ENCODE results near the gene MMP13. TPM values are rescaled to one million over a fixed set of nuclear protein-coding genes. Genes with fewer than 3 reads are reported as not detected.

The MMP13 gene
- total RNA-seq, 2 donors from 2014 or later, result 0.51 TPM; not detected in 1

DNA sequence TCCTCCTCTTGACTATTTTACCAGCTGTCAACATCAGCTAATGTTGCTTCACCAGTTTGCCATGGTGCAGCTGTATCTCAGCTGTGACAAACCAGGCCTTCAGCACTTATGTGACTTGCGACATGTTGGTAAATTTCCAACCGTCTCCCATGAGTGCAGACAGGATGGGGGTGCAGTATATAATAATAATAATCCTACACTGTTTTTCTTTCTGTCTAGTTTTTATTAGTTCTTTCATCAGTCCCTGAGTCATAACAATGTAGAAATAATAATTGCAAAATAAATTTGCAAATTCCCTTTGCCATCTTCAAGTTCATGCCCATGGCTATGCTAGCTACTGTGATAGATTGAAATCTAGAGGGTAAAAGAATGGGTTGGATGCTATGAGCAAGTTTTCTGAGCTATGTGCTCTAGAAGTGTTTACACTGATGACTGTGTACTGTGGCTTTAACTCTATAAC lies 4.9 kb downstream of the MMP13 start:
- ATAC-seq (no peak), DNase-seq (ENCODE audit: low spot score in 2 of 2) (no peak)
- no peaks in the 10 kb centered on the region for H3K9me3 Mint-ChIP-seq
- no peak overlapping the region for H3K27ac Mint-ChIP-seq
- H3K36me3 Mint-ChIP-seq, result no peaks in the 10 kb centered on the region

DNA sequence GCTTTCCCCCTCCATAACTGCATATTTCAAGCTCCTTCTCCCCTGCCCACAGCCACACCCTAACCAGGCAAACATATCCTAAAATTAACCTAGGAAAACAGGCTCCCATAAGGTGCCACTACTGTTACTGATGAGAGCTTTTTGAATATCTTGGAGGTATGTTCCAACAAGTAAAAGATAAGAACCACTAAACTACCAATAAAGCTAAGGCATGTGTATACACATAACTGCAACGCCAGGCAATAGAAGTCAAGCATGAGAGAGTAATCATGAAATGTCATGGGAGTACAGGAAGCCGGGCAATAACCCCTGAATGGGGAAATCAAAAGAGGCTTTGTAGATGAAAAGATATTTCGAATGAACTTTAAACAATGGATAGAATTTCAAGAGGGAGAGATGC lies 9.3 kb downstream of the MMP13 start:
- ATAC-seq (no peak), DNase-seq (ENCODE audit: low spot score in 2 of 2) (no peak)
- no peaks in the 10 kb centered on the region for H3K9me3 Mint-ChIP-seq
- no peak overlapping the region for H3K27ac Mint-ChIP-seq
- H3K36me3 Mint-ChIP-seq, result no peaks in the 10 kb centered on the region

GRCh38 chr11:102940714-102941588 lies 14.6 kb downstream of the MMP13 start:
- DNase-seq (ENCODE audit: low spot score in 2 of 2) (peak in 1 of 2 donors; percentile 43), ATAC-seq (peak; percentile 68 to 85)
- Mint-ChIP-seq H3K27ac (no peak overlapping the region), H3K9me3 (no peaks in the 10 kb centered on the region), H3K36me3 (no peaks in the 10 kb centered on the region)

DNA sequence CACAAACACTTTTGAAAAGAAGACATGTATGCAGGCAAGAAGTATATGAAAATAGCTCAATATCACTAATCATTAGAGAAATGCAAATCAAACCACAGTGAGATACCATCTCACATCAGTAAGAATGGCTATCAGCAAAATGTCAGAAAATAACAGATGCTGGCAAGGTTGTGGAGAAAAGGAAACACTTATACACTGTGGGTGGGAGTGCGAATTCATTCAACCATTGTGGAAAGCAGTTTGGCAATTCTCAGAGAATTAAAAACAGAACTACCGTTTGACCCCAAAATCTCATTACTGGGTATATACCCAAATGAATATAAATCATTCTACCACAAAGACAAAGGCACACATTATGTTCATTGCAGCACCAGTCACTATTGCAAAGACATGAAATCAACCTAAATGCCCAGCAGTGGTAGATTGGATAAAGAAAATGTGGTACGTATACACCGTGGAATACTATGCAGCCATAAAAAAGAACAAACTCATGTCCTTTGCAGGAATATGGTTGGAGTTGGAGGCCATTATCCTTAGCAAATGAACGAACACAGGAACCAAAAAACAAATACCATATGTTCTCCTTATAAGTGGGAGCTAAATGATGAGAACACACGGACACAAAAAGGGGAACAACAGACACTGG lies 18.5 kb downstream of the MMP13 start:
- Mint-ChIP-seq H3K36me3 (no peaks in the 10 kb centered on the region), H3K27ac (no peak overlapping the region), H3K9me3 (no peaks in the 10 kb centered on the region)
- ATAC-seq, result no peak
- no peak for DNase-seq (ENCODE audit: low spot score in 2 of 2)

DNA sequence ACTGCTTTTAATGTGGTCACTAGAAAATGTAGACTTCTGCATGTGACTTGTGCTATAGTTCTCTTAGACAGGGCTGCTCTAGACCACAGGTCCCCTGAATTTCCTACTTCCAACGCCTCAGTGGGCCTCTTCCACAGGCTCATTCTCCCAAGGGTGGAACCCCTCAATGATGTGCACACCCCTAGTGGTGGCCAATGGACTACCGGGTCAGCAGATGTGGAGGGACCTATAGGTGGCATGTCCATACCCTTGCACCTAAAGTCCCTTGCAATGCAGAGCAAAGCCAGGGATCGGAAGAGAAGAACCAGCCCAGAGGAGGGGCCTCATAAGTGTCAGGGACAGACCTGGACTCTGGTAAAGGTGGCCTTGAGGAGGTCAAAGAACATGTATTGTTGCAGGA lies 20.0 kb downstream of the MMP13 start:
- H3K9me3 Mint-ChIP-seq, result no peaks in the 10 kb centered on the region
- H3K36me3 Mint-ChIP-seq, result no peaks in the 10 kb centered on the region
- DNase-seq (ENCODE audit: low spot score in 2 of 2), result no peak
- H3K27ac Mint-ChIP-seq, result no peak overlapping the region
- ATAC-seq, result no peak

DNA sequence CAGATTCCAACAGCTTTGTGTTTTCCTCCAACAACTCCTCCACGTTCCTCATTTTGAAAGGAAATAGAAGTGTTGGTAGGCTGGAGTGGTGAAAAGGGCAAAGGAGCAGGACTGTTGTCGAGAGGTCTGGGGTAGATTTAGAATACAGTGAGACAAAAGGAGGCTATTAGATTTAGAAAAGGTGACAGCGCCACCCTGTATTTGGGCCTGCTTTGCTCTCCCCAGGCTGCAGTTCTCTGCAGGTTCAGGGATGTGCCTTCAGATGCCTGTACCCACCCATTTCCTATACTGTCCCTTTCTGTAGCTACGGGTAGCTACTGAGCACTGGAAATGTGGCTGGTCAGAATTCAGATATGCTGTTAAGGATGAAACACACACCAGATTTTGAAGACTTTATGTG lies 20.8 kb downstream of the MMP13 start:
- no peak overlapping the region for H3K27ac Mint-ChIP-seq
- no peak for ATAC-seq
- no peak for DNase-seq (ENCODE audit: low spot score in 2 of 2)
- H3K36me3 Mint-ChIP-seq, result no peaks in the 10 kb centered on the region
- H3K9me3 Mint-ChIP-seq, result no peaks in the 10 kb centered on the region

DNA sequence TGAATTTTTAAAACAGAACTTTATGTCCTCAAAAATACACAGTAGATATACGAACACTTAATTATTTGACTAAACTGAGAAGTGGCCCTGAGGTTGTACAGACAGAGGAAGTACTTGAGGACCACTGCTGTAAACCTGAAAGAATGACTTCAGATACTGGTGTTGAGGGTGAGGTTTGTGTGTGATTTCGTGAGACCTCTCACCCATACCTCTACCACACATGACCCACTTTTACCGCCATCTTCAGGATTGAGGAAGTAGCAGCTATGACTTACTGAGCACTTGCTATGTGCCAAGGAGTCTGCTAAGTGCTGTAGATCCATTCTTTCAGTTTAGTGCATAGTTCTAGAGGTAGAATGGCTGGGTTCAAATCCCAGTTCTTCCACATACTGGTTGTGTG lies 21.9 kb downstream of the MMP13 start:
- no peak for DNase-seq (ENCODE audit: low spot score in 2 of 2)
- ATAC-seq, result no peak
- Mint-ChIP-seq H3K27ac (no peak overlapping the region), H3K9me3 (no peaks in the 10 kb centered on the region), H3K36me3 (no peaks in the 10 kb centered on the region)

- ATAC-seq, result no peak
- H3K27ac Mint-ChIP-seq, result no peak overlapping the region
Measured at GRCh38 chr11:102932678-102933077, 22.9 kb downstream of the MMP13 start.

GRCh38 chr11:102930451-102930850 lies 25.1 kb downstream of the MMP13 start:
- DNase-seq (ENCODE audit: low spot score in 2 of 2) (no peak), ATAC-seq (no peak)
- Mint-ChIP-seq H3K27ac (no peak overlapping the region), H3K9me3 (no peaks in the 10 kb centered on the region), H3K36me3 (no peaks in the 10 kb centered on the region)

More at GRCh38 chr11:102932678-102933077, 22.9 kb downstream of the MMP13 start:
- Mint-ChIP-seq H3K36me3 (no peaks in the 10 kb centered on the region), H3K9me3 (no peaks in the 10 kb centered on the region)
- no peak for DNase-seq (ENCODE audit: low spot score in 2 of 2)

DNA sequence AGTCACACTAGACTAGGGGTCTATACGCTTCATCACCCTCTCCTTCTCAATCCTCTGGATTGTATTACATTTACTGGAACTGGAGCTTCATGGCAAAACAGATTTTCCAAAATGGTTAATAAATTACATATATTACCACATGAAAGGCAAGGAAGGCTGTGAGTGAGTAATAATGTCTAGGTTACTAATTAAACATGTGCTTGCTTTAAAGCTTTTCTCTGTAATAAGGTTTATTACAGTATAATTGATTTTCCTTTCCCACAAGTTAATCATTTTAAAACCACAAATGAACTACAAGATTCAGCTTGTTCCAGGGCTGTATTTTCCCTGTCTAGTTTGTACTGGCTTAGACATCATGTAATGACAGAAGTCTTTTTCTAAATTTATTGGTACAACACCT lies 25.6 kb downstream of the MMP13 start:
- Mint-ChIP-seq H3K27ac (no peak overlapping the region), H3K9me3 (no peaks in the 10 kb centered on the region), H3K36me3 (no peaks in the 10 kb centered on the region)
- no peak for DNase-seq (ENCODE audit: low spot score in 2 of 2)
- no peak for ATAC-seq

- Mint-ChIP-seq H3K36me3 (no peaks in the 10 kb centered on the region), H3K9me3 (no peaks in the 10 kb centered on the region), H3K27ac (no peak overlapping the region)
- ATAC-seq (no peak), DNase-seq (ENCODE audit: low spot score in 2 of 2) (no peak)
Measured at GRCh38 chr11:102929166-102929565, 26.4 kb downstream of the MMP13 start.

DNA sequence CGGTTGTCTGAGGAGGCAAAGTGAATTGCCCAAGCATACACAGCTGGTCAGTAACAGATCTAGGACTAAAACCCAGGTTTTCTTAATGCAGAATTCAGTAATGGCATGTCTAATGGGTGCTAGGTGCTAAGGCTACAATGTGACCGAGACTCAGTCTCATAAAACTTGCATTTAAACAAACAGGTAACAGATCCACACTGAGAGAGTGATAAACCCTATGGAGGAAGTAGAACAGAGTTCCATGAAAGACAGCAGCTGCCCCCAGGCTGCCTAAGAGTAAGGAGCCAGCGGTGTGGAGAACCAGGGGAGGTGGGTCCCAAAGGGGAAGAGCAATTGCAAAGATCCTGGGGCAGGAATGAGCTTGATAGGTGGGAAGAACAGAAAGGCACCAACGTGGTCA lies 27.3 kb downstream of the MMP13 start:
- Mint-ChIP-seq H3K36me3 (no peaks in the 10 kb centered on the region), H3K27ac (no peak overlapping the region), H3K9me3 (no peaks in the 10 kb centered on the region)
- ATAC-seq, result no peak
- no peak for DNase-seq (ENCODE audit: low spot score in 2 of 2)

DNA sequence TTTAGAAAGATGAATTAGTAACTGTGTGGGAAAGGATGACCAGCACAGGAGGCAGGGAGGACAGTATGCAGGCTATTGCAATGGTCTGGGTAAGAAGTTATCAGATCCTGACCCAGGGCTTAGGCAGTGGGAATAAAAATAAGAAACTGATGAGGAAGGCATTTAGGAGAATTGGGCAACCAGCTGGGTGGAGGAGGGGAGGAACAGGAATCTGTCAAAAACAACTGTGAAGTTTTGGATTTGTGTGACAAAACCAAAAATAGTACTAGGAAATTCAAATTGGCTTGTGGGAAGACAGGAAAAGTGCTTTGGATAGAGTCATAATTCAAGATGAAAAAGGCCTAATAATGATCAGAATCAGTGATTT lies 27.9 kb downstream of the MMP13 start:
- DNase-seq (ENCODE audit: low spot score in 2 of 2) (no peak), ATAC-seq (no peak)
- Mint-ChIP-seq H3K9me3 (no peaks in the 10 kb centered on the region), H3K27ac (no peak overlapping the region), H3K36me3 (no peaks in the 10 kb centered on the region)

DNA sequence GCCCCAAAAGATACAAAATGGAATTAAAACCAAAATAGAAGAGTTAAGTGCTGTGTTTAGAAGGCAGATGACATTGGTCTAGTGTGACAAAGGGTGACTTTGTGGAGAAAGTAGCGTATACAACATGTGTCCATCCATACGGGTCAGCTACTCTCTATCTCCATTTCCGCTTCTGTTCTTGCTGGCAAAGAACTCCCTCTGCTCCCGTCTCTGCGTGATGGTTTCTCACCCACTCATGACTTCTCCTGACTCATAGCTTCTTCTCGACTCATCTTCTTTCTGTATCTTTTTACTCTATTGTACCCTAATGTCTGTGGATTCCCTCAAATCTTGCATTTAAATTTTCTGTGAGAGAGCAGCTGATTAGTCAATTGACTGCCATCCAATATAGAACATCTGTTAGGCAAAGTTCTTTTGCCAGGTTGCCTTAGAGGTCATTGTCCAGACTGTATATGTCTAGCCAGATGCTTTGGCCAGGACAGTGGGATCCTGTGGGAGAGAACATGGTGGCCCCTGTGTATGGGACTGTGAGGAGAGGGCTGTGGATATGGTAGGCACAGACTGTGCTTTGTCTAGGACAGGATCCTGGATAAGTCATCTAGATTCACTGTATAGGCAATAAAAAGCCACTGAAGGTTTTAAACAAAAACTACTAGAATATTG lies 28.4 kb downstream of the MMP13 start:
- H3K27ac Mint-ChIP-seq, result no peak overlapping the region
- DNase-seq (ENCODE audit: low spot score in 2 of 2), result no peak
- no peaks in the 10 kb centered on the region for H3K9me3 Mint-ChIP-seq
- H3K36me3 Mint-ChIP-seq, result no peaks in the 10 kb centered on the region
- no peak for ATAC-seq

DNA sequence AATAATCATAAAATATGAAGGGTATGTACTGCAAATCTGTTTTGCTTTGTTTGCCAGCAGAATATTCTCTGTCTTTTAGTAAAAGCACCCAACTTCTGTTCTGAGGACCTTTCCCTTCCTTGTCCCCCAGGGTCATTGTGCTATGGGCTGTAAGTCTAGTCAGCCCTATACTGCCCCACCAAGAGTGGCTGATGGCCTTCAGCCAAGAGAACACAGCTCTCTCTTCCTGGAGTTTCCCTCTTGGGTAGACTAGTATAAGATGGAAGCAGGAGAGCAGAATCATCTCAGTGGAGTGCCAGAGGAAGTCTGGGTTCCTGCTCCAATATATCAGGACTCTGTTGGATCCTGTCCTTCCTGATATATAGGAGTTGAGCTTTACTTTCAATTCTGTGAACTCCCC lies 29.0 kb downstream of the MMP13 start:
- no peaks in the 10 kb centered on the region for H3K9me3 Mint-ChIP-seq
- no peak overlapping the region for H3K27ac Mint-ChIP-seq
- DNase-seq (ENCODE audit: low spot score in 2 of 2) (no peak), ATAC-seq (no peak)
- no peaks in the 10 kb centered on the region for H3K36me3 Mint-ChIP-seq

GRCh38 chr11:102925988-102926387 lies 29.5 kb downstream of the MMP13 start:
- ATAC-seq, result no peak
- Mint-ChIP-seq H3K27ac (no peak overlapping the region), H3K36me3 (no peaks in the 10 kb centered on the region), H3K9me3 (no peaks in the 10 kb centered on the region)
- no peak for DNase-seq (ENCODE audit: low spot score in 2 of 2)

DNA sequence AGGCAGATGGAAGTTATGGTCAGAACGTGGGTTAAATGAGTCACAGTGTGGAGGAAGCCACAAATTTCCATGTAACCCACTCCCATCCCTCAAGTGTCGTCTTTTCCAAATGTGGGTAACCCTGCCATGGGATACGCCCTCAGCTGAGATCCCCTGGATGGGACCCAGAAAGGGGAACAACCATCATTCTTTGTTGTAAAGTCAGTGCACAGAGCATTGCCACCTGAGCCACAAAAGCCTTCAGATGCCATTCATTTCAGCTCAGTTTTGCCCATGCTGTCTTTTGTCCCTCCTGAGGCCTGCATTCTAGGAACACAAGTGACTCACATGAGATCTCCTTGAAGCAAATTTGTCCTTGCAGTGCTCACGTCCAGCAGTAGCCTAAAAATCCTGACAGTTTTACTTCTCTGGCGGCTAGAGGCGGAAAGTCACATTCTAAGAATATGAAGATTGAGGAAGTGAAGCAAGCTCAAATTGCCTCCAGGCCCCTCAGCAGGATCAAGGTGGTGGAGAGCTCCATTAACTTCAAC lies 30.6 kb downstream of the MMP13 start:
- no peak for ATAC-seq
- H3K27ac Mint-ChIP-seq, result no peak overlapping the region
- no peaks in the 10 kb centered on the region for H3K36me3 Mint-ChIP-seq
- DNase-seq (ENCODE audit: low spot score in 2 of 2), result no peak
- no peaks in the 10 kb centered on the region for H3K9me3 Mint-ChIP-seq
